AG04449 (cell line): ENCODE results near the gene NLGN1.
"Not testable (repeated sequence)": the region's sequence is repeated elsewhere in the genome, so short reads cannot be mapped to it uniquely, and the experiment has no call there.

Experiments used
- CTCF ChIA-PET: fragments of 350-600 bp; formaldehyde crosslinking; extraction: SDS; loops from one replicate; lab custom pipeline; 2021; ENCODE audit warnings: antibody characterized with exemption; lab: Yijun Ruan, JAX
- POLR2A ChIA-PET: fragments of 400-600, 350-600 bp; formaldehyde crosslinking; extraction: SDS; loops from one replicate; lab custom pipeline; 2020; ENCODE audit warnings: antibody characterized with exemption, inconsistent platforms; lab: Yijun Ruan, JAX
- DNase-seq: peaks from one replicate; pipeline ENCODE4 v3.0.0-alpha.2; 2010; ENCODE audit warnings: low read depth, low spot score
- H3K4me3 ChIP-seq: 2 replicates; pipeline ENCODE4 v1.5.1; 2011; ENCODE audit warnings: low read depth, mild to moderate bottlenecking, control low read depth, low read length
- CTCF ChIP-seq: IDR thresholded peaks from one replicate; pipeline ENCODE4 v1.5.1; 2011; ENCODE audit warnings: mild to moderate bottlenecking, moderate library complexity, low read length, control low read depth, inconsistent platforms; ENCODE audit not compliant: insufficient read depth; ENCODE audit errors: missing control alignments

Gene NLGN1

GRCh38 chr3:173416070-173416469 is 18.5 kb downstream of the NLGN1 start:
- no peak for DNase-seq
- ChIA-PET CTCF (interaction anchor here (2.1 kb wide), 1 partner anchor 138 kb away, joined by 15 read pairs; no protein-coding TSS in a partner anchor), POLR2A (no interaction called here)
- H3K4me3 ChIP-seq, result no peak overlapping the region
- no peak for TF ChIP-seq CTCF

- ChIA-PET POLR2A (no interaction called here), CTCF (no interaction called here)
- TF ChIP-seq CTCF, result no peak
- no peak overlapping the region for H3K4me3 ChIP-seq
- no peak for DNase-seq
Measured at GRCh38 chr3:173429076-173429475, 31.5 kb downstream of the NLGN1 start.

GRCh38 chr3:173429527-173429926 is 32.0 kb downstream of the NLGN1 start:
- DNase-seq, result no peak
- H3K4me3 ChIP-seq, result no peak overlapping the region
- TF ChIP-seq CTCF, result no peak
- POLR2A ChIA-PET, result no interaction called here
- CTCF ChIA-PET, result no interaction called here

- H3K4me3 ChIP-seq, result no peak overlapping the region
- TF ChIP-seq CTCF, result no peak
- DNase-seq, result no peak
- CTCF ChIA-PET, result no interaction called here
- POLR2A ChIA-PET, result no interaction called here
Measured at GRCh38 chr3:173430576-173430975, 33.0 kb downstream of the NLGN1 start.

- no peak overlapping the region for H3K4me3 ChIP-seq
- POLR2A ChIA-PET, result no interaction called here
- CTCF ChIA-PET, result no interaction called here
- TF ChIP-seq CTCF, result no peak
- no peak for DNase-seq
Measured at GRCh38 chr3:173439004-173439403, 41.5 kb downstream of the NLGN1 start.

- H3K4me3 ChIP-seq, result no peak overlapping the region
- no peak for DNase-seq
- TF ChIP-seq CTCF, result no peak
- CTCF ChIA-PET, result no interaction called here
- POLR2A ChIA-PET, result no interaction called here
Measured at GRCh38 chr3:173440514-173440913, 43.0 kb downstream of the NLGN1 start.

- DNase-seq, CTCF ChIA-PET, POLR2A ChIA-PET, H3K4me3 ChIP-seq: not testable (repeated sequence)
Measured at GRCh38 chr3:173451561-173451960, 54.0 kb downstream of the NLGN1 start.
